ENCODE measurements around the gene ZFAND3. TPM values are rescaled to one million over a fixed set of nuclear protein-coding genes. Genes with fewer than 3 reads are reported as not detected.

ZFAND3 gene
- total RNA-seq, 1 donor from 2014 or later = 31.2 TPM

DNA sequence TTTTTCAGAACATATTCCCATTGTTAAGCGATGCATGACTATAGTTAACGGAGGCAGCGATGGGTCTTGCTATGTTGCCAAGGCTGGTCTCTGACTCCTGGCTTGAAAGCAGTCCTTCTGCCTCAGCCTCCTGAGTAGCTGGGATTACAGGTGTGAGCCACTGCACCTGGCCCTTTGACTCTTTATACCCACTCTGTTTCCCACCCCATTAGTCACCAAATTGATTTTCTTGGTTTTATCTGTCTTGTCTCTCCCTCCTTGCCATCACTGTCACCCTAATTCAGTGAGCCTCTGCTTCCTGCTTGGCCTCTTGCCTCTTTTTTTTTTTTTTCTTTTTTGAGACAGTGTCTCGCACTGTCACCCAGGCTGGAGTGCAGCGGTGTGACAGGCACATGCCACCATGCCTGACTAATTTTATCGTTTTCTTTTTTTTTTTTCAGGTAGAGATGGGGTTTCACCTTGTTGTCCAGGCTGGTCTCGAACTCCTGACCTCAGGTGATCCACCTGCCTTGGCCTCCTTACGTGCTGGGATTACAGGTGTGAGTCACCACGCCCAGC lies 31.3 kb downstream of the ZFAND3 start:
- intact Hi-C loops (cut with DNase I) = no loop called here
- Histone ChIP-seq H3K27ac (no peak overlapping the region), H3K4me3 (no peak overlapping the region), H3K27me3 (no peaks in the 10 kb centered on the region), H3K9me3 (no peaks in the 10 kb centered on the region), H3K36me3 (no peaks in the 10 kb centered on the region), H3K4me1 (peaks cover 66% of the 10 kb centered on the region)
- TF ChIP-seq, protein P1, sequence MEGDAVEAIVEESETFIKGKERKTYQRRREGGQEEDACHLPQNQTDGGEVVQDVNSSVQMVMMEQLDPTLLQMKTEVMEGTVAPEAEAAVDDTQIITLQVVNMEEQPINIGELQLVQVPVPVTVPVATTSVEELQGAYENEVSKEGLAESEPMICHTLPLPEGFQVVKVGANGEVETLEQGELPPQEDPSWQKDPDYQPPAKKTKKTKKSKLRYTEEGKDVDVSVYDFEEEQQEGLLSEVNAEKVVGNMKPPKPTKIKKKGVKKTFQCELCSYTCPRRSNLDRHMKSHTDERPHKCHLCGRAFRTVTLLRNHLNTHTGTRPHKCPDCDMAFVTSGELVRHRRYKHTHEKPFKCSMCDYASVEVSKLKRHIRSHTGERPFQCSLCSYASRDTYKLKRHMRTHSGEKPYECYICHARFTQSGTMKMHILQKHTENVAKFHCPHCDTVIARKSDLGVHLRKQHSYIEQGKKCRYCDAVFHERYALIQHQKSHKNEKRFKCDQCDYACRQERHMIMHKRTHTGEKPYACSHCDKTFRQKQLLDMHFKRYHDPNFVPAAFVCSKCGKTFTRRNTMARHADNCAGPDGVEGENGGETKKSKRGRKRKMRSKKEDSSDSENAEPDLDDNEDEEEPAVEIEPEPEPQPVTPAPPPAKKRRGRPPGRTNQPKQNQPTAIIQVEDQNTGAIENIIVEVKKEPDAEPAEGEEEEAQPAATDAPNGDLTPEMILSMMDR (IDR thresholded peaks at IDR 0.05) = no peak
- no peak for TF ChIP-seq POLR2A (IDR thresholded peaks at IDR 0.05)
- TF ChIP-seq POLR2AphosphoS5 (IDR thresholded peaks at IDR 0.05; ENCODE audit: insufficient read depth in 1 of 2, low read depth in 1 of 2) = no peak
- DNase-seq (ENCODE audit: extremely low spot score in 2 of 2) = no peak

DNA sequence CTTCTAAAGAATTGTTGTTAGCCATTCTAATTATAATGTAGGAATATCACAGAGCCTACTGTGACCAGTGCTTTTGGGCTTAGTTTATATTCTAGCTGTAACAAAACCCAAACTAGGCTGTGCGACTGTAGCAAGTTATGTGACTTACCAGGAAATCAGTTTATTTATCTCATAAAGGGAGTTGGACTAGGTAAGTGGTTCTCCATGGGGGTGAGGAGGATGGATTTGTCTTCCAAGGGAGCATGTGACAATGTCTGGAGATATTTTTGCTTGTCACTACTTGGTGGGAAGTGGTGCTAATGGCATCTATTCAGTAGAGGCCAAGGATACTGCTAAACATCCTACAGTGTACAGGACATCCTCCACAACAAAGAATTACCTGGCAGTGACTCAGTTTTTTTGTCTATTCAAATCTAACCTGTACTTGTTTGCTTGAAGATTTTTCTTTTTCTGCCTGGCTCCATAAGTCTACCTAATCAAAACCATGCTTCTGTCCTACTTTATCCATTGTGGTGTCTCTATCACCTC lies 32.5 kb downstream of the ZFAND3 start:
- no peak for TF ChIP-seq POLR2AphosphoS5 (IDR thresholded peaks at IDR 0.05; ENCODE audit: insufficient read depth in 1 of 2, low read depth in 1 of 2)
- Histone ChIP-seq H3K4me3 (no peak overlapping the region), H3K27ac (no peak overlapping the region), H3K36me3 (no peaks in the 10 kb centered on the region), H3K4me1 (peaks cover 56% of the 10 kb centered on the region), H3K27me3 (no peaks in the 10 kb centered on the region), H3K9me3 (no peaks in the 10 kb centered on the region)
- intact Hi-C loops (cut with DNase I) = no loop called here
- no peak for DNase-seq (ENCODE audit: extremely low spot score in 2 of 2)

DNA sequence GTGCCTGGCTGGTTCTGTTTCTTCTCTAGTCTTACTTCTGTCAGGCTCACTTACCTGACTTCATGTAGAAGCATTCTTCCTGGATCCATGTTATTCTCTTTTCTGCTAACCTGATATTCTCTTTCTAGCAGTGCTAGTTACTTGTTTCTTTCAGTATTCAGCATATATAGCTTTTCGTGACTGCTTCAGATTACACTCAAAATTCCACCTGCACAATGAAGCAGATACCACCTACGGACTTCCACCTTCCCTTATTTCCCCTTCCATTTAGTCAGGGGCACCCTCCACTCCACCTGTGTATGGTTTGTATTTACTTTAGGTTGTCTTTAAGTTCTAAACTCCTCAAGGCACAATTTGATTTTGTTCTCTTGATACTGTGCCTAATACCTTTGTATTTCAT lies 36.8 kb downstream of the ZFAND3 start:
- H3K4me1 ChIP-seq = peaks cover 53% of the 10 kb centered on the region
- DNase-seq (ENCODE audit: extremely low spot score in 2 of 2) = no peak
- H3K9me3 ChIP-seq = no peaks in the 10 kb centered on the region
- H3K27me3 ChIP-seq = no peaks in the 10 kb centered on the region
- no peaks in the 10 kb centered on the region for H3K36me3 ChIP-seq
- intact Hi-C loops (cut with DNase I) = no loop called here
- TF ChIP-seq, protein P1 (IDR thresholded peaks at IDR 0.05) = no peak
- H3K4me3 ChIP-seq = no peak overlapping the region
- no peak overlapping the region for H3K27ac ChIP-seq

DNA sequence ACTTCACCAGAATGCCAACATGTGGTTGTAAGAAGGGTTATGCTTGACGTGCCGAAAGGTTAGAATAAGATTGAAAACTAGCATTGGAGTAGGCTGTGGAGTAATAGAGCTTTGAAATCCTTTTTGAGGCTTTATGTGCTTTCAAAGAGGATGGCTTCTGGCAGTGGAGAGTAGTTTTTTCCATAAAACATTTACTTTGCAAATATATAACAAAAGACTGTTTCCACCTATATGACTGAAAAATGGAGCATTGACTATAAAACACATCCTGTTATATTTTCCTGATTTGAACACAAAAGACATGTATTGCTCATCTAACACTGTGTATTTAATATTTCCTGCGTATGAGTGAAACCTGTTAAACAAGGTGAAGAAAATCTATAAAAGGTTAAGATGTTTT lies 38.8 kb downstream of the ZFAND3 start:
- peaks cover 54% of the 10 kb centered on the region for H3K4me1 ChIP-seq
- H3K27ac ChIP-seq = no peak overlapping the region
- TF ChIP-seq, protein P1 (IDR thresholded peaks at IDR 0.05) = no peak
- no peak for TF ChIP-seq POLR2A (IDR thresholded peaks at IDR 0.05)
- no peak for TF ChIP-seq POLR2AphosphoS5 (IDR thresholded peaks at IDR 0.05; ENCODE audit: insufficient read depth in 1 of 2, low read depth in 1 of 2)
- no peak for DNase-seq (ENCODE audit: extremely low spot score in 2 of 2)
- no peaks in the 10 kb centered on the region for H3K36me3 ChIP-seq
- no peaks in the 10 kb centered on the region for H3K27me3 ChIP-seq
- no peak overlapping the region for H3K4me3 ChIP-seq
- no peaks in the 10 kb centered on the region for H3K9me3 ChIP-seq
- intact Hi-C loops (cut with DNase I) = no loop called here

DNA sequence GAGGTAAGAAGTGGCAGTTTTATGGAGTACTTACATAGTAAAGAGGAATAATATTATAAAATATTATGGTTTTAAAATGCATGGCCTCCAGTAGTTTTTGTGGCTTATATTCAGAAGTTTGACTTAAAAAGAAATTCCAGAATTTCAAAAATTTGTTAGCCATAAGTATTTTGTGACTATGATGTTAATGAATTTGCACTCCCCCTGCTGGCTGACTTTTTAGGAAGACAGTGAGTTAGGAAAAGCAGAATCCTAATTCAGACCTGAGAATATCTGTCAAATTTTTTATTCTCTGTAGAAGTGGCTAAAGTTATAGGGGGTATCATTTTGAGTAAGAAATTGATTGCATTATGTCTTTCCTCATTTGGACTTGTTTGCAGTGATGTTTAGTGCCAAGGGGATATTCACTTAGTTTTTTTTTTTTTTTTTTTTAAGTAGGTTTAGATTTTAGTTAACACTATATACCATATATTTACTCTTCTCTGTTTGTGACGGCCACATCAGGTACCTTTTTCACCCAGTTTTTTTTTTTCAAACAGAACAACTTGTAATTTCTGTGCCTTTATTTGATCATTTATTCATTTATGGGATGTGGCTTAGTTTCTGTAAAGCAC lies 40.8 kb downstream of the ZFAND3 start:
- no peak for DNase-seq (ENCODE audit: extremely low spot score in 2 of 2)
- Histone ChIP-seq H3K4me3 (no peak overlapping the region), H3K4me1 (peaks cover 51% of the 10 kb centered on the region), H3K36me3 (no peaks in the 10 kb centered on the region), H3K27me3 (no peaks in the 10 kb centered on the region), H3K9me3 (no peaks in the 10 kb centered on the region), H3K27ac (no peak overlapping the region)
- intact Hi-C loops (cut with DNase I) = no loop called here
- TF ChIP-seq, protein P1 (IDR thresholded peaks at IDR 0.05) = peak in 1 of 3 experiments; percentile 37
- TF ChIP-seq POLR2A (IDR thresholded peaks at IDR 0.05) = no peak
